ENCODE results near the gene MORN3. TPM values are rescaled to one million over a fixed set of nuclear protein-coding genes. Genes with fewer than 3 reads are reported as not detected.
A peak's percentile ranks its signal among the peaks of the same experiment; 100 is the strongest.

The MORN3 gene
- polyA plus RNA-seq, 1 experiment = 0.78 TPM

GRCh38 chr12:121610239-121611149, 59.0 kb downstream of the MORN3 start:
- no peak for TF ChIP-seq CTCF (IDR thresholded peaks at IDR 0.05; ENCODE audit: low read depth, low read length)
- Histone ChIP-seq H3K4me3 (ENCODE audit: low read depth, low read length) (no peak overlapping the region), H3K27me3 (ENCODE audit: control insufficient read depth, insufficient read depth, low read length) (no peaks in the 10 kb centered on the region), H3K27ac (ENCODE audit: low read depth, low read length) (peak overlapping the region; percentile 47), H3K9me3 (ENCODE audit: control insufficient read depth, insufficient read depth, low read length) (no peaks in the 10 kb centered on the region)
- ChIA-PET POLR2A (interaction anchor here (0.6 to 0.9 kb wide), 2 partner anchors 30 to 83 kb away, joined by 4 to 7 read pairs; partner anchors contain the start of gene KDM2B), CTCF (interaction anchor here (1.5 to 1.6 kb wide), 4 partner anchors 13 to 58 kb away, joined by 4 to 8 read pairs (median 6); partner anchors contain the start of gene ORAI1)
- no peak for DNase-seq (ENCODE audit: low read depth, low spot score)

- Histone ChIP-seq H3K9me3 (ENCODE audit: control insufficient read depth, insufficient read depth, low read length) (no peaks in the 10 kb centered on the region), H3K27ac (ENCODE audit: low read depth, low read length) (no peak overlapping the region), H3K27me3 (ENCODE audit: control insufficient read depth, insufficient read depth, low read length) (no peaks in the 10 kb centered on the region), H3K4me3 (ENCODE audit: low read depth, low read length) (no peak overlapping the region)
- DNase-seq (ENCODE audit: low read depth, low spot score) = no peak
- CTCF ChIA-PET = no interaction called here
- no peak for TF ChIP-seq CTCF (IDR thresholded peaks at IDR 0.05; ENCODE audit: low read depth, low read length)
- POLR2A ChIA-PET = no interaction called here
Observed at GRCh38 chr12:121608301-121608700, 61.2 kb downstream of the MORN3 start.

- Histone ChIP-seq H3K4me3 (ENCODE audit: low read depth, low read length) (no peak overlapping the region), H3K27me3 (ENCODE audit: control insufficient read depth, insufficient read depth, low read length) (no peaks in the 10 kb centered on the region), H3K9me3 (ENCODE audit: control insufficient read depth, insufficient read depth, low read length) (no peaks in the 10 kb centered on the region), H3K27ac (ENCODE audit: low read depth, low read length) (no peak overlapping the region)
- TF ChIP-seq CTCF (IDR thresholded peaks at IDR 0.05; ENCODE audit: low read depth, low read length) = no peak
- POLR2A ChIA-PET = no interaction called here
- no peak for DNase-seq (ENCODE audit: low read depth, low spot score)
- CTCF ChIA-PET = no interaction called here
Observed at GRCh38 chr12:121603581-121603980, 65.9 kb downstream of the MORN3 start.

- no peaks in the 10 kb centered on the region for H3K27me3 ChIP-seq (ENCODE audit: control insufficient read depth, insufficient read depth, low read length)
- no peak for TF ChIP-seq CTCF (IDR thresholded peaks at IDR 0.05; ENCODE audit: low read depth, low read length)
- no peak overlapping the region for H3K4me3 ChIP-seq (ENCODE audit: low read depth, low read length)
- H3K27ac ChIP-seq (ENCODE audit: low read depth, low read length) = no peak overlapping the region
- CTCF ChIA-PET = interaction anchor here (0.6 to 0.8 kb wide), 2 partner anchors 13 to 50 kb away, joined by 3 read pairs; no protein-coding TSS in a partner anchor
- no peaks in the 10 kb centered on the region for H3K9me3 ChIP-seq (ENCODE audit: control insufficient read depth, insufficient read depth, low read length)
- POLR2A ChIA-PET = no interaction called here
- DNase-seq (ENCODE audit: low read depth, low spot score) = no peak
Observed at GRCh38 chr12:121602766-121603165, 66.7 kb downstream of the MORN3 start.

Measured in AG04450 (cell line).